Stimulated activated CD4-positive, alpha-beta T cell treated with anti-CD3 and anti-CD28 coated beads, Interleukin-15, amount 100 ng/mL, for 48 hours (primary cell): ENCODE measurements around the gene ZBTB5.
A peak's percentile ranks its signal among the peaks of the same experiment; 100 is the strongest.
"Not testable (repeated sequence)": the region's sequence is repeated elsewhere in the genome, so short reads cannot be mapped to it uniquely, and the experiment has no call there.

Experiments used
- DNase-seq, 2 donors: peaks; one replicate each; pipeline ENCODE4 v3.0.0-alpha.2; 2020; ENCODE audit warnings: low read depth in 2 of 2

Gene ZBTB5, protein sequence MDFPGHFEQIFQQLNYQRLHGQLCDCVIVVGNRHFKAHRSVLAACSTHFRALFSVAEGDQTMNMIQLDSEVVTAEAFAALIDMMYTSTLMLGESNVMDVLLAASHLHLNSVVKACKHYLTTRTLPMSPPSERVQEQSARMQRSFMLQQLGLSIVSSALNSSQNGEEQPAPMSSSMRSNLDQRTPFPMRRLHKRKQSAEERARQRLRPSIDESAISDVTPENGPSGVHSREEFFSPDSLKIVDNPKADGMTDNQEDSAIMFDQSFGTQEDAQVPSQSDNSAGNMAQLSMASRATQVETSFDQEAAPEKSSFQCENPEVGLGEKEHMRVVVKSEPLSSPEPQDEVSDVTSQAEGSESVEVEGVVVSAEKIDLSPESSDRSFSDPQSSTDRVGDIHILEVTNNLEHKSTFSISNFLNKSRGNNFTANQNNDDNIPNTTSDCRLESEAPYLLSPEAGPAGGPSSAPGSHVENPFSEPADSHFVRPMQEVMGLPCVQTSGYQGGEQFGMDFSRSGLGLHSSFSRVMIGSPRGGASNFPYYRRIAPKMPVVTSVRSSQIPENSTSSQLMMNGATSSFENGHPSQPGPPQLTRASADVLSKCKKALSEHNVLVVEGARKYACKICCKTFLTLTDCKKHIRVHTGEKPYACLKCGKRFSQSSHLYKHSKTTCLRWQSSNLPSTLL

GRCh38 chr9:37465249-37466036 lies at the start of gene ZBTB5:
Gene ZBTB5, minus strand, starts transcription at chr9:37465450. Its CDS starts 22,899 bp downstream, at chr9:37442551.
- DNase-seq, result peak; percentile 99

DNA sequence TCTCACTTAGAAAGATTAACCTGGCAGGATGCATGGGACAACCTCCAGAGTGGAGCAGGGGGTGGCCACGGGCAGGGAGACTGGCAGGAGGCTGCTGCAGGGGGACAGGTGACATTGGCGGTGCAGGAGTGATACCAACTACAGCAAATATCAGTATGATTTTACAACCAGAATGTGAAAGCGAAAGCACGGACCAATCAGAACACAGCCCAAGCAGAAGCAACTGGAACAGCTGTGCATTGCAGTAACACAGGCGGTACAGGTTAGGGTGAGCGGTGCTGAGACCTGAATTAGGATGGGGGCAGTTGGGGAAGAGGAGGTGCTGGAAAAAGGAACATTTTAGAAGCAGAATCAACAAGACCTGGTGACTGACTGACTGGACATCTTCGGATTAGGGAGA lies 49.7 kb upstream of the ZBTB5 start:
- DNase-seq, result no peak

DNA sequence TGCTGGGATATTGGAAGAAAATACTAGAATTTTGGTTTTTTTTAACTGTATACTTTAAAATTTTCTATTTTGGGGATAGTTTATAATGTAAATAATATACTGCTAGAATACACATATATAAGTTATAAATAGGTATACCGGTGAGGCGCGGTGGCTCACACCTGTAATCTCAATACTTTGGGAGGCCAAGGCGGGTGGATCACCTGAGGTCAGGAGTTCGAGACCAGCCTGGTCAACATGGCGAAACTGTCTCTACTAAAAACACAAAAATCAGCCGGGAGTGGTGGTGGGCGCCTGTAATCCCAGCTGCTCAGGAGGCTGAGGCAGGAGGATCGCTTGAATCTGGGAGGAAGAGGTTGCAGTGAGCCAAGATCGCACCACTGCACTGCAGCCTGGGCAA lies 49.2 kb upstream of the ZBTB5 start:
- DNase-seq, result not testable (repeated sequence)

DNA sequence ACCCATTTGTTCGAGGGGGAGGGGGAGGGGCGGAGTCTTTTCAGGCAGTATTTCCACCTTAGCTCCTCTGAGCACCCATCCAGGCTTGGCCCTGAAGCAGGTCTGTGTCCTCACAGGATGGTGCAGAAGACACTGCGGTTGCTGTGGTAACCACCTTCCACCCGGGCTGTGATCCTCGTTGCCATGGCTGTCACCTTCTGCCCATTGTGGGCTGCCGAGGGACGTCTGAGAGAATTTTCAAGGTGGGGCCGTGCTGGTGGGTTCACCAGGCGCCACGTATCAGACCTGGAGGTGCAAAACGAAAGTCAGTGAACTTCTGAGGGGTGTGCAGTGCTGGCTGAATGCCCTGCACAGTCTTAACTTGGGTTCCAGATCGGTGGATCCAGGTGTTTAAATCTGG lies 47.2 kb upstream of the ZBTB5 start:
- DNase-seq, result no peak

DNA sequence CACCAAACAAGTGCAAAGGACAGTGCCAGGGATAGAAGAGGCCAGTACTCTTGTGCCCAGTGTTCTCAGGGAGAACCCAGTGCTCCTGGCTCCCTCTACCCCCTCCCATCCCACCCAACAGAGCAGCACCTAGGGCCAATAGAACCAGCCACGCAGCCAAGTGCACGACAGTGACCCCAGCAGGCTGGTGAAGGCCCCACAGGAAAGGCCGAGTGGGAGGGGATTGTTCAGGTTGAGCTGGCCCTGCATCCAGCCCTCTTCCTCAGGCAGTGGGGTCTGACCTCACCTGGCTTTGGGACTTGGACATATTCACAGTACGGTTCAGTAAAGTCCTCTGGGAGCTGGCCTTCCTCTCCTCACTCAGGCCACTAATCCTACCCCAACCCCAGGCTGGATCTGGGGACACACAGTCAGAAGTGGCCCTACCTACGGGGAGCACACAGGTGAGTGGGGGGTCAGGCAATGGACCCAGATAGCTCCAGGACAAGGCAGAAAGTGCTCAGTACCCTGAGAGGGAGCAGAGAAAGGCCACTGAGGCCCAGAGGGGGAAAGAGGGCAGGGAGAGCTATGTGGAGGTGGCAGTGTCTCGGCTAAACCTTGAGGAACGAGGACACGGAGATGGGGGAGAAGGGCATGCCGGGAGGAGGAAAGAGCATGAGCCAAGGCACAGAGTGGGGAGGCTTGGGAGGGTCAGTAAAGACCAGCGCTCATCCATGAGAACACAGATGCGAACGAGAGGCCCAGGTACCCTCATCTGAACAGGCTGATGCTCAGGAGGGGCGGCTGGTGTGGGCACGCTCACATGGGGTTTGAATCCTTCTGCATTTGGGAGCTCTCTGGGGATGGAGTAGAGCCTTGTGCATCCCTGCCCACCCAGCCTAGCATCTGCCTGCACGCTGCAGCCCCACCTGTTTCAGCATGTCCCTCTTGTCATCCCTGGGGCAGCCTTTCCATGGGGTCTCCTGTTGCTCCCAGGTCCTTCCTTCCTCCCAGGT lies 46.1 kb upstream of the ZBTB5 start:
- no peak for DNase-seq

DNA sequence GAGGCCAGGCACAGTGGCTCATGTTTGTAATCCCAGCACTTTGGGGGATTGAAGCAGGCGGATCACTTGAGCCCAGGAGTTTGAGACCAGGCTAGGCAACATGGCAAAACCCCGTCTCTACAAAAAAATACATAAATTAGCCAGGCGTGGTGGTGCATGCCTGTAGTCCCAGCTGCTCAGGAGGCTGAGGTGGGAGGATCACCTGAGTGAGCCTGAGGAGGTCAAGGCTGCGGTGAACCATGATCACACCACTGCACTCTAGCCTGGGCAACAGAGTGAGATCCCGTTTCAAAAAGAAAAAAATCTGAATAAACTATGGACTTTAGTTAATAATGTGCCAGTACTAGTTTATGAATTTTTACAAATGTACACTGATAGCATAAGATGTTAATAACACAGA lies 44.8 kb upstream of the ZBTB5 start:
- not testable (repeated sequence) for DNase-seq

DNA sequence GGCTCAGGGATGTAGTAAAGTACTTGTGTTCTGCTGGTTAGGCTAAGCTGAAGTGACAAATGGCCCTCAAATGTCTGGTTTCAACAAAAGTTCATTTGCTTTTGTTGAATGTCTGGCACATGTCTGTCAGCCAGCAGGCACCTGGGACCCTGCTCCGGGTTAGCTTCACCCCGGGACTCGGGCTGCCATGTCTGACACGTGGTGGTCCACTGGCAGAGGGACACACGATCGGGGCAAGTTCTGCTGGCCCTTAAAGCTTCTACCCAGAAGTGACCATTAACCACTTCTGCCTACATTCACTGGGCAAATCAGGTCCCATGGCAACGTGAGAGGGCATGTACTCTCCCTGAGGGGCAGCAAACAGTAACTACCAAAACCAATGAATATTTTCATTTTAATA lies 44.3 kb upstream of the ZBTB5 start:
- DNase-seq, result no peak

- no peak for DNase-seq
These were observed 43.6 kb upstream of the ZBTB5 start for GRCh38 chr9:37508834-37509206.

- no peak for DNase-seq
These were observed 43.0 kb upstream of the ZBTB5 start for GRCh38 chr9:37508135-37508833.

DNA sequence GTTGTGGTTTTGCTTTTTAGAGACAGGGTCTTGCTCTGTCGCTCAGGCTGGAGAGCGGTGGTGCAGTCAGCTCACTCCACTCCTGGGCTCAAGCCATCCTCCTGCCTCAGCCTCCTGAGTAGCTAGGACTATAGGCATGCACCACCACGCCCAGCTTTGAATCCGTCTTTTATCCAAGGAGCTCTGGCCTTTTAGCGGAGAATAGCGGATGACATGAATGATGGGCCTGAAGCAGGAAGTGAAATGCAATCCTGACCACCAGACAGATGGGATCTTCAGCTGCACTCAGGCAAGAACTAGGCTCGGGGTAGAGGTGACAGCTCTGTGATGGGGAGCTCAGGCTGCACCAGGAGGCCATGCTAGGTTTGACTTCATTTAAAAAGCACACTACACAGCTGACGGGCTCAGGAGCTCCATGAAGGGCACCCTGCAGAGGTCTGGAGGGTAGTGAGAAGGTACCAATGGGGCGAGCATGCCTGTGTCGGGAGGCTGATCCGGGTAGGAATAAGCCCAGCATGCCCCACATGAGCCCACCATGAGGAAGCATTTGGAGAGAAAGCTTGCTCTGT lies 42.4 kb upstream of the ZBTB5 start:
- no peak for DNase-seq

DNA sequence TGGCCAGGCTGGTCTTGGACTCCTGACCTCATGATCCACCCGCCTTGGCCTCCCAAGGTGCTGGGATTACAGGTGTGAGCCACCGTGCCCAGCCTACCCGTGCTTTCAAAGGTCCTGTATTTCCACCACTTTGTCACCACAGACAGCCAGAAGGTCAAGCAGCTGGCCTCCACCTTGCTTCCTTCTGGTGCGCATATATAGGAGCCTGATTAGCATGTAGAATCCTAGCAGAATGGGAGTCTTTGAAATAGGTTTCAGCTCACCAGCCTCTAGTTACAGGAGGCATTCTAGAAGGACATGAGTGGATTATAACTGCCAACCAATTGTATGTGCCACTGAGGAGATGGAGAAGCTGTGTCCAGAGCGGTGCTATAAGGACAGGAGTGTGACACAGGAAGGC lies 39.4 kb upstream of the ZBTB5 start:
- no peak for DNase-seq

GRCh38 chr9:37503736-37504135 lies 38.5 kb upstream of the ZBTB5 start:
- no peak for DNase-seq

GRCh38 chr9:37501957-37502596 lies 36.8 kb upstream of the ZBTB5 start:
- DNase-seq, result no peak

DNA sequence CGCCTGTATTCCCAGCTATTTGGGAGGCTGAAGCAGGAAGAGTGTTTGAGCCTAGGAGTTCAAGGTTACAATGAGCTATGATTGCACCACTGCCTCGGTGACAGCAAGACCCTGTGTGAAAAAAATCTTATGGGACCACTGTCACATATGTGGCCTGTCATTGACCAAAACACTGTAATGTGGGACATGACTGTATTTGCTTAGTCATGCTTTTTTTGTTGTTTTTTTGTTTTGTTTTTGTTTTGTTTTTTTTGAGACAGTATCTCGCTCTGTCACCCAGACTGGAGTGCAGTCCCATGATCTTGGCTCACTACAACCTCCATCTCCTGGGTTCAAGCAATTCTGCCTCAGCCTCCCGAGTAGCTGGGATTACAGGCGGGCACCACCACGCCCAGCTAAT lies 34.0 kb upstream of the ZBTB5 start:
- no peak for DNase-seq

GRCh38 chr9:37498457-37498856 lies 33.2 kb upstream of the ZBTB5 start:
- DNase-seq, result no peak

DNA sequence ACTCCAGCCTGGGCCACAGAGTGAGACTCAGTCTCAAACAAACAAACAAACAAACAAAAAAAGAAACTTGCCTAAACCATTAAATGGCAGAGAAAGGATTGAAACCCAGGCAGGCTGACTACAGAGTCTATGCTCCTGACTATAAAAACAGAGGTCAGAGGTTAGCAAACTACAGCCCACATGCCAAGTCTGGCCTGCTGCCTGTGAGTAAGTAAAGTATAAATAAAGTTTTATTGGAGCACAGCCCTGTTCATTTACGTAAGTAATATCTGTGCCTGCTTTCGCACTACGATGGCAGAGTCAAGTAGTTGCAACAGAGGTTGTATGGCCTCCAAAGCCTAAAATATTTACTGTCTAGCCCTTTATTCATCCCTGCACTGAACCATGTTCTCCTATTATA lies 32.1 kb upstream of the ZBTB5 start:
- DNase-seq, result no peak

GRCh38 chr9:37496020-37496419 lies 30.8 kb upstream of the ZBTB5 start:
- DNase-seq, result no peak

DNA sequence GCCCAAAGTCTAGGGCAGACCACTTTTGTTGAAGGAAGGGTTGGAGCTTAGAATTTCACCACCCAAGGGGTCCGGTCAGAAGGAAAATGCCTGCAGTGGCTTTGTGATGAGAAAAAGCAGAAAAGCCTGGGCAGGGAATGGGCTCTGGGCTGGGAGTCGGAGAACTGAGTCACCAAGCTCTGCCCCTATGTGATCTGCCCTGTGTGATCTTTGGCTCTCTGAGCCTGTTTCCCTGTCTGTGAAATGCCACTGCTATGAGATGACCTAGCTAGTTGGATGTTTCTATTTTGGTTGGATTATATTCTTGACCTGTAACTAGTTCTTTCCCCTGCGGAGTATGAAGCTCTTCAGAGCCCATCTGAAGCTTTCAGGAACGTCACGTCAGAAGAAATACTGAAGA lies 30.3 kb upstream of the ZBTB5 start:
- DNase-seq, result no peak

GRCh38 chr9:37491939-37492338 lies 26.7 kb upstream of the ZBTB5 start:
- no peak for DNase-seq
